HG03039 (cell line): ENCODE results near the gene PIGL.
"Not testable (repeated sequence)": the region's sequence is repeated elsewhere in the genome, so short reads cannot be mapped to it uniquely, and the experiment has no call there.

Experiments
- ATAC-seq: cut with Tn5 transposase; IDR thresholded peaks from one replicate; pipeline ENCODE4 v1.9.1; 2021; ENCODE audit warnings: mild to moderate bottlenecking, moderate library complexity; ENCODE audit not compliant: unreplicated experiment

The PIGL gene

DNA sequence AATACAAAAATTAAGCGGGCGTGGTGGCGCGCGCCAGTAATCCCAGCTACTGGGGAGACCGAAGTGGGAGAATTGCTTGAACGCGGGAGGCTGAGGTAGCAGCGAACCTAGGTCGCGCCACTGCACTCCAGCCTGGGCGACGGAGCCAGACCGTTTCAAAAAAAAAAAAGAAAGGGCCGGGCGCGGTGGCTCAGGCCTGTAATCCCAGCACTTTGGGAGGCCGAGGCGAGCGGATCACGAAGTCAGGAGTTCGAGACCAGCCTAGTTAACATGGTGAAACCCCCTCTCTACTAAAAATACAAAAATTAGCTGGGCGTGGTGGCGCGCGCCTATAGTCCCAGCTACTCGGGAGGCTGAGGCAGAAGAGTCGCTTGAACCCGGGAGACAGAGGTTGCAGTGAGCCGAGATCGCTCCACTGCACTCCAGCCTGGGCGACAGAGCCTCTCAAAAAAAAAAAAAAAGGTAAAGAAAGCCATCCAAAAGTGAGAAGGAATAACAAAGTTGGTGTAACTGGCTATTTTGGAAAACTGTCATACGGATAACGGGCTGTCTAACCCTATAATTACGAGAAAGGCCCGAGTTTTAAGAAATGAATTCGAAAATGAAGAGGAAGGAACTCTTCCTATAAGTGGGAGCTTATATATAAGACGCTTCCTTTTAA, 539 bp upstream of the PIGL start:
- ATAC-seq = not testable (repeated sequence)

DNA sequence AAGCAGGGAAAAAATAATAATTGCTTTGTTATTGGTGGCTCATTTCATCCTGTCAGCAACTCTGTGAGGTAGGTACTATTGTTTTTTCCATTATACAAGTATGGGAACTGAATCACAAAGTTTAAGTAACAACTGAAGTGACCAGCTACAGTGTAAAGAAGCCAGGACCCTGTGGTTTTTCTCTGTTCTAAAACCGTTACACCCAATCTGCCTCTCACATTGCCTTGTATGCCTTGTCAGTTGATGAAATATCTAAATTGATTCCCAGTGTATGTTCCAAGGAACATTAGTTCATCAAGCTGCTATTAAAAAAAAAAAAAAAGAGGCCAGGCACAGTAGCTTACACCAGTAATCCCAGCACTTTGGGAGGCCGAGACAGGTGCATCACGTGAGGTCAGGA, 5.4 kb downstream of the PIGL start:
- no peak for ATAC-seq

DNA sequence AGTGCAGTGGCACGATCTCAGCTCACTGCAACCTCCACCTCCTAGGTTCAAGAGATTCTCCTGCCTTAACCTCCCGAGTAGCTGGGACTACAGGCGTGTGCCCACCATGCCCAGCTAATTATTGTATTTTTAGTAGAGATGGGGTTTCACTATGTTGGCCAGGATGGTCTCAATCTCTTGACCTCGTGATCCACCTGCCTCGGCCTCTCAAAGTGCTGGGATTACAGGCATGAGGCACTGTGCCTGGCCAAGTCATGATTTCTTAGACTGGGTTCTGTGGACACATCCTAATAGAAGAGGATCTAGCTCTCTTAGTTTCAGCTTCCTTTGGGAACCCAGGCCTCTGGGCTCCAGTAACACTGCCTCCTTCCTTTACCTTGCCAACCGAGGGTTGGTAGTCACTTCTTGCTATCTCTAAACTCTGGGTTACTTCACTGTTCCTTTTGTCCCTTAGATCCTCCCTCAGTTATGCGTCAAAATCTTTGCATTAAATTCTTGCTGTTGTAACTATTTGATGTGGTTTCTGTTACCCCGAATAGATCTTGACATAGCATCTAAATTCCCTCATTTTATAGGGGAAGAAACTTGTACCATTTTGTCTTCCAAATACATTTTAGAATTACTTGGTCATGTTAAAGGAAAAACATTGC, 13.0 kb downstream of the PIGL start:
- not testable (repeated sequence) for ATAC-seq

DNA sequence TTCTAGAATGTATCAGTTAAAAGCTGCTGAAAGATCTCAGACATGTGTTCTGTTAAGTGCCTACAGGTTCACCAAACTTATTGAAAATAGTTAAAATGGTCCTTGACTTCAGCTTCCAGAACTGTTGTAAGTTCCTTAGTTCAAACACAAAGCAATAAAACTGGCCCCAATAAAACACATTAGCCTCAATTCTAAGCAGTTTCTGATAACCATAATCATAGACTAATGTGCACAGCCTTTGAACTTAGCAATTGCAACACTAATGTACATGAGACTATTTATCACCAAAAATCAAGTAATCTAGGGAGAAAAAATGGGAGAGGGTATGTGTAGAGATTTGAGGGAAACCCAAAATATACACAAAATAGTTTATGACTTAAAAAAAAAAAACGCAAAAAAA, 15.4 kb downstream of the PIGL start:
- ATAC-seq = no peak

DNA sequence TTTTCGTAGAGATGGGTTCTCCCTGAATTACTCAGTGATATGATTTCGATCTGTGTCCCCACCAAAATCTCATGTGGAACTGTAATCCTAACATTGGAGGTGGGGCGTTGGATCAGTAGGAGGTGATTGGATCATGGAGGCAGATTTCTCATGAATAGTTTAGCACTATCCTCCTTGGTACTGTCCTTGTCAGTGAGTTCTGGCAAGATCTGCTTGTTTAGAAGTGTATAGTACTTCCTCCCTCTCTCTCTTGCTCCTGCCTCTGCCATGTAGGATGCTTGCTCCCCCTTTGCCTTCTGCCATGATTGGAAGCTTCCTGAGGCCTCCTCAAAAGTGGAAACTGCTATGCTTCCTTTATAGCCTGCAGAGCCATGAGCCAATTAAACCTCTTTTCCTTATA, 22.9 kb downstream of the PIGL start:
- ATAC-seq = no peak

DNA sequence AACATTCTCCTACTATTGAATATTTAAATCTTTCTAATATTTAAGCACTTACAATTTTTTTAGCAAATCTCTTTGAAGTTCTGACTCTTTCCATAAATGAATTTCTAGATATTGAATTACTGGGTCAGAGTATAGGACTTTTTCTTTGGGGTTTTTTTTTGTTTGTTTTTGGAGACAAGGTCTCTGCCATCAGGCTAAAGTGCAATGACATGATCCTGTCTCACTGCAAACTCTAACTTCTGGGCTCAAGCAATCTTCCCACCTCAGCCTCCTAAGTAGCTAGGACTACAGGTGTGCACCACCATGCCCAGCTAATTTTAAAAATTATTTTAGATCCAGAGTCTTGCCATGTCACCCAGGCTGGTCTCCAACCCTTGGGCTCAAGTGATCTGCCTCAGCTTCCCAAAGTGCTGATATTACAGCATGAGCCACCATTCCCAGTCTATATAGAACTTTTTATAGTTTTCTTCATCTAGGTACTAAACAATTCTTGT, 24.9 kb downstream of the PIGL start:
- no peak for ATAC-seq

DNA sequence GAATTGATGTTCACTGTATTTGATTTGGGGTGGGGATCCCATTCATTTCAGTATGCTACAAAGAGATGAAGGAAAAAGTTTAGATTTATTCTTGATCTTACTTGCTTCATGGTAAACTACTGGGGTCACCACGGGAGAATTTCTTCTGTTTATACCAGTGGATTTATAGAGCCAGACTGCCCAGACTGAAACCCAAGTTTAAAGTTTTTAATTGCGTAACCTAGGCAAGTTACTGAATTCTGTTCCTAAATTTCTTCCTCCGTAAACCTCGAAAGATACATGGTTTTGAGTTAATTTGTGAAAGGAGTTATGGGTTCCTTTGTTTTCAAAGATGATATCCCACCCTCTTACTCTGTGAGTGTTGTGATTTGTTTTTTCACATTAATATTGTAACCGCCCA, 26.4 kb downstream of the PIGL start:
- no peak for ATAC-seq

DNA sequence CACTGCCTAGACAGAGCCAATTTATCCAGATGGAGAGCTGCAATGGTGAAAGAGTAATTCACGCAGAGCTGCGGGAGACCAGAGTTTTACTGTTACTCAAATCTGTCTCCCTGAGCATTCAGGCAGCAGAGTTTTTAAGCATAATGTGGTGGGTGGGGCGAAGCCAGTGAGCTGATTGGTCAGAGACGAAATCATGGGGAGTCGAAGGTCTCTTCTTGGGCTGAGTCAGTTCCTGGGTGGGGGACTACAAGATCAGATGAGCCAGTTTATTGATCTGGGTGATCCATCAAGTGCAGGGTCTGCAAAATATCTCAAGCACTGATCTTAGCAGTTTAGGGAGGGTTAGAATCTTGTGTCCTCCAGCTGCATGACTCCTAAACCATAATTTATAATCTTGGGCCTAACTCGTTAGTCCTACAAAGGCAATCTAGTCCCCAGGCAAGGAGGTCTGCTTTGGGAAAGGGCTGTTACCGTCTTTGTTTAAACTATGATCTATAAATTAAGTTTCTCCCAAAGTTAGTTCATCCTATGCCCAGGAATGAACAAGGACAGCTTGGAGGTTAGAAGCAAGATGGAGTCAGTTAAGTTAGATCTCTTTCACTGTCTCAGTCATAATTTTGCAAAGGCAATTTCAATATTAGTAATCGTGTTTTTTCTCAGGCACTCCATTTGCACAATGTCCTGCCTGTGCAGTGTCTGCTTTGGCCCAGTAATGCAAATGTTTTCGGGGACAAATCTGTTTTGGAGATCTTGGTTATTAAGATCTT, 27.0 kb downstream of the PIGL start:
- no peak for ATAC-seq

DNA sequence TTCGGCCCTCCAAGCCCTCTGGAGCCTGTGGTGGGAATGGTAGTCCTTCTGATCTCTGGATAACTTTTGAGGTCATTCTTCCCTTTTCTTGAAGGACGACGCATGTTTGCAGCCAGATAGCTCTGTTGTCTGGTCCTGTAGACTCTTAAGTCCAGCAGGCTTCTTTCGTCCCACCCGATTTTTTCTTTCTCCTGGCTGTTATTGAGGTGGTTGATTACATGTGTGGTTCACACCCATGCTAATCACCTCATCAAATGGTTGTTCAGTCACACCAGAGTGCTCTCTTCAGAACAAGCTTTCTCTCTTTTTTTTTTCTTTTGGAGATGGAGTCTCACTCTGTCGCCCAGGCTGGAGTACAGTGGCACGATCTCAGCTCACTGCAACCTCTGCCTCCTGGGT, 30.6 kb downstream of the PIGL start:
- no peak for ATAC-seq

DNA sequence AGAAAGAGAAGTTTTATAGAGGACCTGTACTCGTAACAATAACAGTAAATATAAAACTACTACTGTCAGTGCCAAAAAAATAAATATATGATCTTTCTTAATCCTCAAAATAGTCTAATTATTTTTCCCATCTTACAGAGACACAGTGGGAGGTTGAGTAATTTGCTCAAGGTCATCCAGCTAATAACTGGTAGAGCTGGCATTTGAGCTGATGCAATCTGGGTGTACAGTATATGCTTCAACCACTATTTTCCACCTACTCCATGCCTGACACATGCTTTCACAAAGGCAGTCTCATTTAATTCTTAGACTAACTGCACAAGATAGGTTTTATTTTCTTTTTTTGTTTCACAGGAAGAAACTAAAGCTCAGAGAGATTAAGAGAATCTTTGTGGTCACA, 33.6 kb downstream of the PIGL start:
- ATAC-seq = no peak

DNA sequence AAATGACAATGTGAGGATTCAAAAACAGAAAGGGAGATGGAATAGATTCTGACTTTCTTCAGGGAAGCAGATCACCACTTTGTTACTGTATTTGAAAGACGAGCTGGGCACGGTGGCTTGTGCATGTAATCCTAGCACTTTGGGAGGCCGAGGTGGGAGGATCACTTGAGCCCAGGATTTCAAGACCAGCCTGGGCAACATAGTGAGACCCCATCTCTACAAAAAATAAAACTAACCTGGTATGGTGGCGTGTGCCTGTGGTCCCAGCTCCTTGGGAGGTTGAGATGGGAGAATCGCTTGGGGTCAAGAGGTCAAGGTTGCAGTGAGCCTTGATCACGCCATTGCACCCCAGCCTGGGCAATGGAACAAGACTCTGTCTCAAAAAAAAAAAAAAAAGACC, 34.0 kb downstream of the PIGL start:
- ATAC-seq = no peak

DNA sequence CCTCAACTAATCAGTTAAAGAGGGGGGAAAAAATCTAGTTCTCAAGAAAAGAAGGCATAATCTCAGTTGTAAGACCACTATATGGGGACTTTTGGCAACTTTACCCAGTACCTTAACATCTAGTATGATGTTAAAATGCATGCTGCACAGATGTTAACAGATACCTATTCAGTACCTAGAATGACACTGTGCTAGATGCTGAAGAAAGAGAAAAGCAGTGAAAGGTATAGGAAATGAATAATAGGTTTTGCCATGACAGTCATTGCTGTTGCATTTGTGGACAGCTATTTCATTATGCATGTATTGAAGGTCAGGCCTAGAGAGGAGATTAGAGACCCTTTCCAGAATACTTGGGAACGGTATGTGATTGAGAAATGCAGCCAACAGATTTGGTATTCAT, 34.5 kb downstream of the PIGL start:
- ATAC-seq = no peak

DNA sequence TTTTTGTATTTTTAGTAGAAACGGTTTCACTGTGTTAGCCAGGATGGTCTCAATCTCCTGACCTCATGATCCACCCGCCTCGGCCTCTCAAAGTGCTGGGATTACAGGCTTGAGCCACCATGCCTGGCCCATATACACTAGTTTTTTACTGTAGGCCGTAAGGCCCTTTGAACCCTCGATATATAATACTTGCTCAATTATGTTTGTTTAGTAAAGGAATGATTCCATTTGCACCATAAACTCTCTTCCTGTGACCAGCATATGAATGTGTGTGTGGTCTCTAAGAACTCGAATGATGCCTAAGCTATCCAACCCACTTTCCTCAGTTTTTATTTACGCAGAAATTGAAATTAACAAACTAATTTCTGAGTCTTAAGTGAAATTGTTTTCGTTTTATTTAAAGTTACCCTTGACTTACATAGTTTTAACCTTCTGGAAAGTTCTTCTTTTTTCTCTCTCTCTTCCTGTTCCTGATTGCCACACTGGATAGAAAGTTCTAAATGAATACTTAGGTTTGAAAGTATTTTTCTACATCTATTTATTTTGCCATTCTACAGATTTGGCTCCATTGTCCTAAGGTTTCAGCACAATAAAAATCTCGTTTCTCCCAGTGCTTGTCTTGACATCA, 37.9 kb downstream of the PIGL start:
- no peak for ATAC-seq

DNA sequence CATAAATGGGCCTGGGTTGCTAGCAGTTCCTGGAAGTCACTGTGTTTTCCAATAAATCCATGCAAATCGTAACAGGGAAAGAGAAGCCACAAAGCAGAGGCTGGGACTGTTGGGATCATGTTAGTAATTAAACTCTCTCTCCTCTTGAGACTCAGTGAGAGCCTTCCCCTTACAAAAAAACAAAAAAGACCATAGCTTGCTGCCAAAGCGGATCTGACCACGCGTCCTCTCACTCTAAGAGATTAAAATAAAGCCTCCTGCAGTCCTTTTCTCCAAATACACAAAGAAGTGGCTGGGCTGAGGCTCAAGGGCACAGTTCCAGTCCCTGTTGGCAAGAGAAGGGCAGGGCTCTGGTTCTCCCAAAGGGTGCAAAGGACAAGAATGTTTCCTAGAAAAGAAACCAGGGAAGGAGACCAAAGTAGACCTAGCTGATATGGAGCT, 38.5 kb downstream of the PIGL start:
- ATAC-seq = no peak

DNA sequence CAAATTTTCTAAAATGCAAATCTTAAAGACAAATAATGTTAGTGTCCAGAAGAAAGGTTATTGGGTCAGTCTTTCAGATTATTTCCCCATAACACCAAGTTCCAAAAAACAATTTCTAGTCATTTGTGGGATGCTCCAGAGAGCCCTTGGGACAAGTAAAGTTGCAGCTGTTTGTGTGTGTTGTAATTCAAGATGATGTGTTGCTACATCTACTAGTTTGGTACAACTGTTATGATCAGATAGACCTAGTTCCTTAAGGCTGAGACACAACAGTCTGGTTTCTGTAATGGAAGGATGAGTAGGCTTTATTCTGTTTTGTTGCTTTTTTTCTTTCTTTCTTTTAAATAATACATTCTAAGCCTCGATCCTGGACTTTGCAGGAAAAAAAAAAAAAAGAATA, 41.9 kb downstream of the PIGL start:
- ATAC-seq = no peak

DNA sequence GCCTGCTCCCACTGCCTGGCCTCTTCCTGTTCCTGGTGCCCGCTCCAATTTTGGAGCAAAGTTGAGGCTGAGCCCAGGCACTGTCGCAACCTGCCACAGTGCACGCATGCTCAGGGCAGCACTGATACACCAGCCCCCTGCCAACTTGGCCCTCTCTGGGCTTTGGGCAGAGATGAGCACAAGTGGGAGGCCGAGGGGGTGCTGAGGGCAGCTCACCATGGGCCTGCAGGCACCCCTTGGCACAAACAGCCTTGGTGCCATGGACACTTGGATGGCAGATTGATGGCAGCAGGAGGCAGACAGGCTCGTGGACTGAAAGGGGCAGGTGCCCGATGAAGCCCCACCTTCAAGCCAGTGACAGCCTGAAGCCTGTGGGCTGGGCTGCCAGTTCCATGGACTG, 42.9 kb downstream of the PIGL start:
- no peak for ATAC-seq

DNA sequence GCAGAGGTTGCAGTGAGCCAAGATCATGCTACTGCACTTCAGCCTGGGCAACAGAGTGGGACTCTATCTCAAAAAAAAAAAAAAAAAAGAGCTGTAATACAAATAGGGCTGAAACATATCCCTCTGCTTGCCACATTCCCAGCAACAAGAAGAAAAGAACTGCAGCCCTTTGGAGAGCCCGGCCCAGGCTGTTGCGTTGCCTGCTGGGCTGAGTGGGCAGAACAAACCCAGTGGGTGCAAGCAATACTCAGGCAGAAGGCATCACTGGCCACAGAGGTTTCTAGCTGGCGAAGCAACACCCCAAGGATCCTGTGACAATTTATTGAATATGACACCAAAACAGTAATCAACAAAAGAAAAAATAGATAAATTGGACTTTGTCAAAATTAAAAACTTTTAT, 44.0 kb downstream of the PIGL start:
- ATAC-seq = no peak

DNA sequence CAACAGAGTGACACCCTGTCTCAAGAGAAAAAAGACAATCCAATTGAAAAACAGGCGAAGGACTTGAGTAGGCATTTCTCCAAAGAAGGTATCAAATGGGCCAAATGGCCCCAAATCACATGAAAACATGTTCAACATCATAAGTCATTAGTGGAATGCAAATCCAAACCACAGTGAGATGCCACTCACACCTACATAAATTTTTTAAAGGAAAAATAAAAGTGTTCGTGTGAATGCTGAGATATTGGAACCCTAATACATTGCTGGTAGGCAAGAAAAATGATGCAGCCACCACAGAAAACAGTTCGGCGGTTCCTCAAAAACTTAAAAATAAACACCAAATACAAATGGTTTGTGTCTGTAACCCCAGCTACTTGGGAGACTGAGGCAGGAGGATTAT, 45.2 kb downstream of the PIGL start:
- no peak for ATAC-seq

DNA sequence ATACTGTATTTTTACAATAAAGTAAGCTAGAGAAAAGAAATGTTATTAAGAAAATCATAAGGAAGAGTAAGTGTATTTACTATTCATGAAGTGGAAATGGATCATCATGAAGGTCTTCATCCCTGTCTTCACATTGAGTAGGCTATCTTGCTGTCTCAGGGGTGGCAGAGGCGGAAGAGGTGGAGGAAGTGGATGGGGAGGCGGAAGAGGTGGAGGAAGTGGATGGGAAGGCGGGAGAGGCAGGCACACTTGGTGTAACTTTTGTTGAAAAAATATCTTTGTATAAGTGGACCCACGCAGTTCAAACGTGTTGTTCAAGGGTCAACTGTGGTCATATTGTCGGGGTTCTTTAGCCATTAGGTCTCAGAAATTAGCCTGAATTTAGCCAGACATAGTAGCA, 50.2 kb downstream of the PIGL start:
- no peak for ATAC-seq

DNA sequence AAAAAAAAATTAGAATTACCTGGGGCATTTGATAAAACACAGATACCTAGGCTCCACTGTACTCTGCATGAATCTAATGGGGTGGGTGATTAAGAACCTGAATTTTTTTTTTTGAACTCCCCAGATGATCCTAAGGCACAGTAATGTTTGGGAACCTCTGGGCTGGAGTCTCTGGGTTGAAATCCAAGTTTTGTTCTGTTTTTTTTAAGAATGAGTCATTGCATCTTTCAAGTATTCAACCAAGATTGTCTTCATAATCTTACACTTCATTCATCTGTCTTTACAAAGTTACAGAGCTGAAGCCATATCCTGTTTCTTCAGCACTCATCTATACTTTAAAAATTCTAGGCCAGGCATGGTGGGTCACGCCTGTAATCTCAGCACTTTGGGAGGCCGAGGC, 52.6 kb downstream of the PIGL start:
- ATAC-seq = no peak

DNA sequence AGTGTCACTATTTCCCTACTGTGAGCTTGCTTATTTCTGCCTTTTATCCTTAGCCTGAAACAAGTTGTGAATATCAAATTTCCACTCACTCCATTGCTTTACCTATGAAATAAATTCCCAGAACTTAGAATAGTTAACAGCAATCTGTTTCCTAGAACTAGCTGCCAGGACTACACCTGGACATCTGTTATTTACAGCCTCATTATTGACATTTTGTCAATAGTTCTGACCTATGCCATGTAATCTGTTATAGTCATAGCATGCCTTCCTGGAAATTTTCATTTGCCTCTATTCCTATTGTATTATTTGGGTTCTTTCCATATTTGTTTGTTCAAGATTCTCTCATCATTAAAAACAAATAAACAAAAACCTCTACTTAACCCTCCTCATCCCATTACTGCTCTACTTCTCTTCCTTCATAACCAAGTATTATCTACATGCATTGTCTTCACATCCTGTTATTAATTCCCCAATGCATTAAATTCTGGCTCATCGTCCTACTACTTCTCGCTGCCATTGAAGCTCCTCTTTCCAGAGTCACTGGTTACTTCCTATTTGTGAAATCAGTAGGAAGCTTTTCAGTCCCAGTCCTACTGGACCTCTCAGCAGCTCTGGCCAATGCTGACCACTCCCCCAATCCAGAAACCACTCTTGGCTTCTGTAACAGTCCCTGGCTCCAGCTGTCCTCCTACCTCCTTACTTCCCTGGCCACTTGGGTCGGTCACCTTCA, 55.3 kb downstream of the PIGL start:
- ATAC-seq = no peak
